H1 (cell line): Measurements from ENCODE around the gene HMOX2. TPM values are rescaled to one million over a fixed set of nuclear protein-coding genes. Genes with fewer than 3 reads are reported as not detected.

Experiments used
- CTCF ChIA-PET: fragments of 300-600 bp; sonication (Branson Sonifier 250); formaldehyde crosslinking; loops from one replicate; lab custom pipeline; 2021; ENCODE audit not compliant: partially characterized antibody; lab: Charles Lee
- POLR2A ChIA-PET: fragments of 300-600 bp; sonication (Branson Sonifier 250); formaldehyde crosslinking; loops from one replicate; lab custom pipeline; 2021; ENCODE audit warnings: inconsistent platforms; ENCODE audit not compliant: partially characterized antibody; lab: Charles Lee
- DNase-seq, 2 experiments: peaks; one replicate each; pipeline versions ENCODE4 v3.0.0 to v3.0.0-alpha.2; 2010 to 2022; ENCODE audit warnings: low spot score in 2 of 2, low read depth in 1 of 2, mixed read lengths in 1 of 2
- FAIRE-seq: peaks from 2 replicates; lab custom pipeline; 2011; peaks lifted over from hg19 to GRCh38; lab: Jason Lieb, UNC
- H2AFZ ChIP-seq: 2 replicates; pipeline ENCODE4 v1.8.1; 2012; ENCODE audit warnings: low read length, inconsistent platforms
- H2AK5ac ChIP-seq: 2 replicates; pipeline ENCODE4 v1.6.1; 2013; ENCODE audit warnings: low read depth, low read length
- H2BK120ac ChIP-seq: replicated peaks from 2 replicates; pipeline ENCODE3; 2013; ENCODE audit warnings: low read depth, low read length, inconsistent platforms
- H2BK12ac ChIP-seq: 2 replicates; pipeline ENCODE4 v1.6.1; 2013; ENCODE audit warnings: low read depth, low read length
- H2BK15ac ChIP-seq: 2 replicates; pipeline ENCODE4 v1.6.1; 2013; ENCODE audit warnings: low read length
- H2BK20ac ChIP-seq: 2 replicates; pipeline ENCODE4 v1.6.1; 2013; ENCODE audit warnings: low read length
- H2BK5ac ChIP-seq: 2 replicates; pipeline ENCODE4 v1.6.1; 2013; ENCODE audit warnings: low read depth, low read length
- H3K14ac ChIP-seq: 2 replicates; pipeline ENCODE4 v1.6.1; 2013; ENCODE audit warnings: inconsistent platforms; ENCODE audit not compliant: insufficient read length
- H3K18ac ChIP-seq: 2 replicates; pipeline ENCODE4 v1.6.1; 2013; ENCODE audit warnings: low read length; ENCODE audit errors: extremely low read depth
- H3K23ac ChIP-seq: 2 replicates; pipeline ENCODE4 v1.6.1; 2013; ENCODE audit warnings: inconsistent platforms; ENCODE audit not compliant: insufficient read length
- H3K23me2 ChIP-seq: 2 replicates; pipeline ENCODE4 v1.6.1; 2013; ENCODE audit warnings: low read depth, low read length
- H3K27ac ChIP-seq: 2 replicates; pipeline ENCODE4 v1.6.1; 2011; ENCODE audit warnings: low read depth, low read length, inconsistent platforms
- H3K27me3 ChIP-seq, 4 experiments: replicated peaks in 1 of 4; 1 replicate in 1 of 4; 2 replicates in 3 of 4; pipeline versions ENCODE4 v1.6.1 to v1.8.1; 2011 to 2013; ENCODE audit warnings: low read length in 3 of 4, mild to moderate bottlenecking in 3 of 4, inconsistent platforms in 2 of 4, mixed read lengths in 2 of 4, moderate library complexity in 1 of 4; ENCODE audit not compliant: control insufficient read depth in 3 of 4, insufficient read depth in 3 of 4; ENCODE audit errors: extremely low read depth in 1 of 4
- H3K36me3 ChIP-seq, 4 experiments: 2 replicates each; pipeline versions ENCODE4 v1.6.1 to v1.8.1; 2011 to 2013; ENCODE audit warnings: mild to moderate bottlenecking in 4 of 4, low read length in 3 of 4, moderate library complexity in 2 of 4, control low read depth in 1 of 4, inconsistent platforms in 1 of 4; ENCODE audit not compliant: insufficient read depth in 4 of 4, control insufficient read depth in 2 of 4
- H3K4ac ChIP-seq: replicated peaks from 2 replicates; pipeline ENCODE3; 2013; ENCODE audit warnings: low read length, low read depth, mixed read lengths, inconsistent platforms; ENCODE audit not compliant: insufficient read length
- H3K4me1 ChIP-seq, 4 experiments: replicated peaks in 1 of 4; 1 replicate in 1 of 4; 2 replicates in 3 of 4; pipeline versions ENCODE4 v1.6.1 to v1.8.1; 2011 to 2013; ENCODE audit warnings: low read length in 3 of 4, inconsistent platforms in 2 of 4, mixed read lengths in 1 of 4; ENCODE audit not compliant: insufficient read depth in 4 of 4, control insufficient read depth in 3 of 4
- H3K4me2 ChIP-seq, 2 experiments: 2 replicates each; pipeline versions ENCODE4 v1.6.1 to v1.8.1; 2011 to 2013; ENCODE audit warnings: low read depth in 2 of 2, low read length in 2 of 2, control low read depth in 1 of 2, inconsistent platforms in 1 of 2, mild to moderate bottlenecking in 1 of 2; ENCODE audit not compliant: insufficient read depth in 1 of 2
- H3K4me3 ChIP-seq, 4 experiments: fragments of 200-600, 300-600 bp in 1 of 4; sonication (generic), shearing (Covaris generic), sonication (Bioruptor Twin) in 1 of 4; 2 replicates each; pipeline versions ENCODE4 v1.5.1 to v1.8.1; 2011 to 2016; ENCODE audit warnings: low read length in 4 of 4, low read depth in 3 of 4, control low read depth in 2 of 4, inconsistent platforms in 2 of 4, mild to moderate bottlenecking in 2 of 4, mixed read lengths in 1 of 4, moderate library complexity in 1 of 4; ENCODE audit not compliant: insufficient read depth in 2 of 4; ENCODE audit errors: extremely low read depth in 1 of 4
- H3K56ac ChIP-seq: replicated peaks from 2 replicates; pipeline ENCODE3; 2013; ENCODE audit warnings: low read depth, mild to moderate bottlenecking, mixed read lengths, low read length, inconsistent platforms; ENCODE audit not compliant: insufficient read length
- H3K79me1 ChIP-seq: 2 replicates; pipeline ENCODE4 v1.6.1; 2013; ENCODE audit warnings: low read depth, low read length, control low read depth
- H3K79me2 ChIP-seq, 2 experiments: 2 replicates each; pipeline versions ENCODE4 v1.6.1 to v1.8.1; 2012 to 2013; ENCODE audit warnings: low read length in 2 of 2, mild to moderate bottlenecking in 2 of 2, inconsistent platforms in 1 of 2; ENCODE audit not compliant: insufficient read depth in 2 of 2, control insufficient read depth in 1 of 2
- H3K9ac ChIP-seq, 4 experiments: replicated peaks in 1 of 4; 1 replicate in 1 of 4; 2 replicates in 3 of 4; pipeline versions ENCODE4 v1.6.1 to v1.8.1; 2011 to 2013; ENCODE audit warnings: low read depth in 3 of 4, low read length in 3 of 4, control low read depth in 2 of 4, mild to moderate bottlenecking in 2 of 4, moderate library complexity in 2 of 4, inconsistent platforms in 1 of 4; ENCODE audit errors: extremely low read depth in 1 of 4
- H3K9me3 ChIP-seq, 2 experiments: 2 replicates each; pipeline versions ENCODE4 v1.6.1 to v1.8.1; 2012 to 2013; ENCODE audit warnings: mild to moderate bottlenecking in 2 of 2, moderate library complexity in 2 of 2, control low read depth in 1 of 2, inconsistent platforms in 1 of 2, low read depth in 1 of 2, low read length in 1 of 2, mixed read lengths in 1 of 2; ENCODE audit not compliant: insufficient read depth in 2 of 2
- H4K20me1 ChIP-seq, 2 experiments: replicated peaks in 1 of 2; 2 replicates each; pipeline versions ENCODE3 to v1.8.1; 2011 to 2013; ENCODE audit warnings: inconsistent platforms in 2 of 2, low read length in 2 of 2, mild to moderate bottlenecking in 1 of 2; ENCODE audit not compliant: insufficient read depth in 2 of 2, control insufficient read depth in 1 of 2
- H4K5ac ChIP-seq: 2 replicates; pipeline ENCODE4 v1.6.1; 2013; ENCODE audit warnings: low read length, low read depth, mixed read lengths, inconsistent platforms; ENCODE audit not compliant: insufficient read length
- H4K8ac ChIP-seq: 2 replicates; pipeline ENCODE4 v1.8.0; 2013; ENCODE audit warnings: mild to moderate bottlenecking, moderate library complexity, low read length, inconsistent platforms; ENCODE audit not compliant: insufficient read depth; ENCODE audit errors: extremely low read depth
- H4K91ac ChIP-seq: replicated peaks from 2 replicates; pipeline ENCODE3; 2013; ENCODE audit warnings: low read length, mixed read lengths, inconsistent platforms; ENCODE audit not compliant: insufficient read length
- JUN ChIP-seq: IDR thresholded peaks from 2 replicates; pipeline ENCODE4 v1.6.1; 2011; ENCODE audit warnings: low read depth, mild to moderate bottlenecking, improper control_type of control experiment, low read length
- JUND ChIP-seq: IDR thresholded peaks from 2 replicates; pipeline ENCODE4 v1.6.1; 2011; ENCODE audit warnings: mild to moderate bottlenecking, improper control_type of control experiment, low read length
- PHF8 ChIP-seq: fragments of 200-600 bp; sonication (generic); conservative IDR thresholded peaks from 2 replicates; pipeline ENCODE4 v1.7.1; 2012; ENCODE audit warnings: low read depth, mild to moderate bottlenecking, inconsistent platforms, low read length, moderate library complexity
- RAD21 ChIP-seq, 2 experiments: IDR thresholded peaks in 1 of 2; conservative IDR thresholded peaks in 1 of 2; 2 replicates each; pipeline ENCODE4 v1.6.1; 2011; ENCODE audit warnings: low read depth in 2 of 2, low read length in 2 of 2, improper control_type of control experiment in 1 of 2, inconsistent platforms in 1 of 2, mild to moderate bottlenecking in 1 of 2, moderate library complexity in 1 of 2
- WGBS, 2 experiments: shearing (Covaris generic) in 1 of 2; methylation state at CpG; one replicate each; pipeline versions ENCODE4 v1.1.6 to v1.1.7; 2013 to 2015; ENCODE audit warnings: low lambda C conversion rate in 2 of 2, mixed read lengths in 2 of 2, inconsistent platforms in 1 of 2, low coverage in 1 of 2, missing lambda C conversion rate in 1 of 2; ENCODE audit not compliant: insufficient replicate concordance in 2 of 2, insufficient coverage in 1 of 2, insufficient read length in 1 of 2; ENCODE audit errors: extremely low coverage in 1 of 2, missing lambda C conversion rate in 1 of 2; 5-methylcytosine and 5-hydroxymethylcytosine counted together
- polyA plus RNA-seq, 7 experiments: library from polyadenylated mRNA; depleted of rRNA in 3 of 7; stranded (reverse) in 5 of 7; unstranded in 2 of 7; fragments of >200 nt in 5 of 7; fragments of 200-250 nt in 2 of 7; gene quantifications; 1 replicate in 5 of 7; 2 replicates in 1 of 7; 4 replicates in 1 of 7; pipeline versions ENCODE4 v1.2.1 to v1.2.3, GENCODE V29; 2011 to 2013; ENCODE audit warnings: missing spikeins in 2 of 7, mixed read lengths in 2 of 7
- total RNA-seq: library from RNA; stranded (reverse); fragmentation: NEBNext Ultra II Directional; extraction: Animal tissue kit (Norgen Biotek cat#: 25700); gene quantifications from 2 replicates; pipeline ENCODE4 v1.2.1, GENCODE V29; 2021
- TF ChIP-seq, protein P1 (sequence below), 3 experiments: IDR thresholded peaks; 1 replicate in 2 of 3; 2 replicates in 1 of 3; pipeline versions ENCODE4 v1.5.1 to v1.6.1; 2011; ENCODE audit warnings: low read length in 3 of 3, mild to moderate bottlenecking in 3 of 3, inconsistent platforms in 2 of 3, low read depth in 1 of 3, moderate library complexity in 1 of 3; ENCODE audit not compliant: insufficient read depth in 1 of 3; ENCODE audit errors: control extremely low read depth in 1 of 3

HMOX2 gene
- total and polyA plus RNA-seq, 2 of the 8 experiments (the other 6 are each of a cell fraction or from before 2014, with no cell fraction given), result 36.5 to 48.4 TPM

DNA sequence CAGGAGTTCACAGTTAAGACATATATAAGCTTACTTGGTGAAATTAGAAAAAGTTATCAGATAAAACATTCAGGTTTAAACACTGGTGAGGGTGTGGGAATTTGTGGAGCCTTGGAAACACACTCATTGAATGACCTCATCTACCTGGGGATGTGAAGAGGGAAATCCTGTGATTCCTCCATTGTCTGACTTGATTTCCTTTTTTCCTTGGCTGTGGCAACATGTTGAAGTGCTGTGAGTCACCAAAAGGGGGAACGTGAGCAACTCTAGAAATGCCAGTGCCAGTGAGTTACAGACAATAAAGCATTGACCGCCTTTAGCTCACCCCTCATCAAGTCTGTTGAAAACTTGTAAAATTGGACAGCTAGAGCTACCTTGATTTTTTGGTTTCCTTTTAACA is 1.8 kb downstream of the HMOX2 start:
- Histone ChIP-seq H3K4me2 (no peak overlapping the region), H3K23ac (no peak overlapping the region), H3K18ac (no peak overlapping the region), H3K56ac (no peak overlapping the region), H3K27me3 (peaks cover 0 to 7% (median 7%) of the 10 kb centered on the region in 4 experiments; a peak in 6 of 7 replicates), H2BK15ac (no peak overlapping the region), H3K36me3 (no peaks in the 10 kb centered on the region), H2BK20ac (no peak overlapping the region), H3K79me1 (no peaks in the 10 kb centered on the region), H4K8ac (no peak overlapping the region), H3K4me3 (no peak overlapping the region), H3K4me1 (peaks cover 0 to 9% (median 3%) of the 10 kb centered on the region in 4 experiments; a peak in 6 of 7 replicates), H4K20me1 (peaks cover 2 to 4% of the 10 kb centered on the region in 2 experiments), H2BK5ac (no peak overlapping the region), H2AK5ac (no peak overlapping the region; the same call in 1 of the 2 replicates), H3K4ac (no peak overlapping the region), H3K27ac (no peak overlapping the region), H2AFZ (no peak overlapping the region), H3K79me2 (peaks cover 0 to 16% of the 10 kb centered on the region in 2 experiments; a peak in 3 of 4 replicates), H3K14ac (no peak overlapping the region), H2BK12ac (no peak overlapping the region), H2BK120ac (no peak overlapping the region), H3K9me3 (peaks cover 0 to 3% of the 10 kb centered on the region in 2 experiments; a peak in 1 of 4 replicates), H3K23me2 (peaks cover 6% of the 10 kb centered on the region; the same call in 1 of the 2 replicates), H4K91ac (no peak overlapping the region), H4K5ac (no peak overlapping the region), H3K9ac (no peak overlapping the region)
- FAIRE-seq (no peak), DNase-seq (no peak)
- TF ChIP-seq JUND (peak; percentile 40; the same call in 1 of the 2 replicates), JUN (peak; percentile 33; the same call in 1 of the 2 replicates), PHF8 (no peak), RAD21 (IDR thresholded peaks at IDR 0.05 in 1 of 2, conservative IDR thresholded peaks at IDR 0.05 in 1 of 2; ENCODE audit: low read depth in 2 of 2, low read length in 2 of 2) (peak; percentile 13 to 39; a peak in 2 of 4 replicates)
- TF ChIP-seq, protein P1, sequence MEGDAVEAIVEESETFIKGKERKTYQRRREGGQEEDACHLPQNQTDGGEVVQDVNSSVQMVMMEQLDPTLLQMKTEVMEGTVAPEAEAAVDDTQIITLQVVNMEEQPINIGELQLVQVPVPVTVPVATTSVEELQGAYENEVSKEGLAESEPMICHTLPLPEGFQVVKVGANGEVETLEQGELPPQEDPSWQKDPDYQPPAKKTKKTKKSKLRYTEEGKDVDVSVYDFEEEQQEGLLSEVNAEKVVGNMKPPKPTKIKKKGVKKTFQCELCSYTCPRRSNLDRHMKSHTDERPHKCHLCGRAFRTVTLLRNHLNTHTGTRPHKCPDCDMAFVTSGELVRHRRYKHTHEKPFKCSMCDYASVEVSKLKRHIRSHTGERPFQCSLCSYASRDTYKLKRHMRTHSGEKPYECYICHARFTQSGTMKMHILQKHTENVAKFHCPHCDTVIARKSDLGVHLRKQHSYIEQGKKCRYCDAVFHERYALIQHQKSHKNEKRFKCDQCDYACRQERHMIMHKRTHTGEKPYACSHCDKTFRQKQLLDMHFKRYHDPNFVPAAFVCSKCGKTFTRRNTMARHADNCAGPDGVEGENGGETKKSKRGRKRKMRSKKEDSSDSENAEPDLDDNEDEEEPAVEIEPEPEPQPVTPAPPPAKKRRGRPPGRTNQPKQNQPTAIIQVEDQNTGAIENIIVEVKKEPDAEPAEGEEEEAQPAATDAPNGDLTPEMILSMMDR (IDR thresholded peaks at IDR 0.05; ENCODE audit: control extremely low read depth in 1 of 3, insufficient read depth in 1 of 3, low read depth in 1 of 3, low read length in 3 of 3), result peak in 1 of 3 experiments; percentile 53; a peak in 1 of 4 replicates
- 67% methylated on average over 2 of the region's 2 CpGs; no CpG with 5 or more reads in 1 of the 2 experiments for WGBS, 2 experiments
- ChIA-PET CTCF (interaction anchor here (0.8 to 2.8 kb wide), 17 partner anchors 9 to 153 kb away, joined by 3 to 11 read pairs (median 4); partner anchors contain the start of gene C16orf96), POLR2A (interaction anchor here (0.6 to 14.4 kb wide), 6 partner anchors 9 to 139 kb away, joined by 3 to 257 read pairs (median 4); no protein-coding TSS in a partner anchor)
